Subcutaneous abdominal adipose tissue (tissue), 5 donors: Measurements from ENCODE around the gene DGKG.

Experiments used
- H3K27ac ChIP-seq: one replicate; pipeline ENCODE4 v1.7.0; 2013; ENCODE audit warnings: low read depth, mild to moderate bottlenecking, inconsistent platforms, low read length, moderate library complexity
- H3K27me3 ChIP-seq, 5 donors: one replicate each; pipeline ENCODE4 v1.7.0; 2013; ENCODE audit warnings: low read length in 5 of 5, inconsistent platforms in 1 of 5; ENCODE audit not compliant: control insufficient read depth in 5 of 5, insufficient read depth in 4 of 5
- H3K36me3 ChIP-seq, 5 donors: one replicate each; pipeline ENCODE4 v1.7.0; 2013; ENCODE audit warnings: low read length in 5 of 5; ENCODE audit not compliant: control insufficient read depth in 5 of 5, insufficient read depth in 5 of 5
- H3K4me1 ChIP-seq, 5 donors: one replicate each; pipeline ENCODE4 v1.7.0; 2013; ENCODE audit warnings: low read length in 5 of 5, mild to moderate bottlenecking in 3 of 5, moderate library complexity in 1 of 5; ENCODE audit not compliant: control insufficient read depth in 5 of 5, insufficient read depth in 5 of 5
- H3K4me3 ChIP-seq, 5 donors: one replicate each; pipeline ENCODE4 v1.7.0; 2013; ENCODE audit warnings: low read length in 5 of 5, low read depth in 1 of 5
- H3K9ac ChIP-seq, 5 donors: one replicate each; pipeline ENCODE4 v1.7.0; 2013; ENCODE audit warnings: low read length in 5 of 5, mild to moderate bottlenecking in 4 of 5, moderate library complexity in 3 of 5
- H3K9me3 ChIP-seq, 5 donors: one replicate each; pipeline ENCODE4 v1.7.0; 2013; ENCODE audit warnings: low read length in 5 of 5; ENCODE audit not compliant: control insufficient read depth in 5 of 5
- donor health status: healthy.
- donor health status: healthy.
- donor health status: healthy.
- donor health status: healthy.
- donor health status: healthy.

Gene DGKG

GRCh38 chr3:186307594-186308221 is 54.3 kb downstream of the DGKG start:
- H3K9me3 ChIP-seq = no peaks in the 10 kb centered on the region
- peaks cover 0 to 13% (median 5%) of the 10 kb centered on the region in 5 donors for H3K27me3 ChIP-seq
- H3K4me1 ChIP-seq = no peaks in the 10 kb centered on the region
- H3K4me3 ChIP-seq = no peak overlapping the region
- no peak overlapping the region for H3K9ac ChIP-seq
- no peaks in the 10 kb centered on the region for H3K36me3 ChIP-seq
- H3K27ac ChIP-seq = no peak overlapping the region

- H3K27me3 ChIP-seq = peaks cover 0 to 15% (median 5%) of the 10 kb centered on the region in 5 donors
- no peaks in the 10 kb centered on the region for H3K9me3 ChIP-seq
- H3K4me1 ChIP-seq = no peaks in the 10 kb centered on the region
- no peak overlapping the region for H3K9ac ChIP-seq
- no peak overlapping the region for H3K27ac ChIP-seq
- no peaks in the 10 kb centered on the region for H3K36me3 ChIP-seq
- no peak overlapping the region for H3K4me3 ChIP-seq
Observed at GRCh38 chr3:186305286-186305685, 56.7 kb downstream of the DGKG start.

DNA sequence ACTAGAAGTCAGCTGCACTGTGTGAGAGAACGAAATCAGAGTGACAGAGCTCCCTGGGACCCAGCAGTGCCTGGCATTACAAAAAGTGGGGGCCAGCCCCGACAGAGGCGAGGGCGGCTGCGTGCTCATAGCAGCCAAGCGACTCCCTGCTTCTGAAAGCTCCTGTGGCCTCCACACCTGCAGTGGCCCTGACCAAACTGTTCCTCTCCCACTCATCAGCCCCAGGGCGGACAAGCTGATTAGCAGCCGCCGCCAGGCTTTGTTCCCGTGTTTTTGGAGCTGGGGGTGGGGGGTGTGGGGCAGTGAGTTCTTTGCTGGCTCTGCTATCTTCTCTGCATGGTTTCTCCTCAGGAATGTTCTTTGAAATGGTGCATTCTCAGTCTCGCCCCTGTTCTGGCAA is 58.1 kb downstream of the DGKG start:
- no peaks in the 10 kb centered on the region for H3K36me3 ChIP-seq
- no peak overlapping the region for H3K27ac ChIP-seq
- H3K4me1 ChIP-seq = no peaks in the 10 kb centered on the region
- peaks cover 0 to 15% (median 5%) of the 10 kb centered on the region in 5 donors for H3K27me3 ChIP-seq
- no peaks in the 10 kb centered on the region for H3K9me3 ChIP-seq
- no peak overlapping the region for H3K9ac ChIP-seq
- H3K4me3 ChIP-seq = no peak overlapping the region

DNA sequence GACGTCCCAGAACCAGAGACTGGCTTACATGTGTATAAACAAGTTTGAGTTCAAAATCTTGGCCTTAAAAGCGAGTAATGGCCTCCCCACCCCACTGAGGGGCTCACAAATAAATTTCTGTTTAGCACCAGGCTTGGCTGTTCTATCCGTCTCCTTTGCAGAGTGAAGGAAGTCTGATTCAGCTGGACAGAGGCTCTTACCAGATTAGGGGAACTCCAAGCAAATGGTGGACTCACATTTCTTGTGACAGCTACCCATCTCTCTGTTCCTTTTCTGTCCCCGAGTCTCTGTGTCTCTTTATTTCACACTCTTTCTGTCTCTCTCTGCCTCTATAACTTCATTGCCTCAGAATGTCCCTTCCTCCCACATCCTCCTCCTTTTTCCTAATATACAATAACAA is 62.7 kb downstream of the DGKG start:
- Histone ChIP-seq H3K9ac (no peak overlapping the region), H3K27ac (no peak overlapping the region)

GRCh38 chr3:186298876-186299275 is 63.2 kb downstream of the DGKG start:
- Histone ChIP-seq H3K27me3 (peaks cover 0 to 11% (median 0%) of the 10 kb centered on the region in 5 donors), H3K9me3 (no peaks in the 10 kb centered on the region), H3K4me3 (no peak overlapping the region), H3K9ac (no peak overlapping the region), H3K36me3 (no peaks in the 10 kb centered on the region), H3K4me1 (no peaks in the 10 kb centered on the region), H3K27ac (no peak overlapping the region)

More for the DNA sequence above, 62.7 kb downstream of the DGKG start:
- H3K4me3 ChIP-seq = no peak overlapping the region
- H3K4me1 ChIP-seq = no peaks in the 10 kb centered on the region
- no peaks in the 10 kb centered on the region for H3K36me3 ChIP-seq
- peaks cover 0 to 15% (median 0%) of the 10 kb centered on the region in 5 donors for H3K27me3 ChIP-seq
- no peaks in the 10 kb centered on the region for H3K9me3 ChIP-seq

- no peaks in the 10 kb centered on the region for H3K27me3 ChIP-seq
- peaks cover 0 to 5% (median 0%) of the 10 kb centered on the region in 5 donors for H3K4me1 ChIP-seq
- H3K4me3 ChIP-seq = no peak overlapping the region
- H3K27ac ChIP-seq = no peak overlapping the region
- H3K9ac ChIP-seq = no peak overlapping the region
- H3K36me3 ChIP-seq = no peaks in the 10 kb centered on the region
- H3K9me3 ChIP-seq = no peaks in the 10 kb centered on the region
Observed at GRCh38 chr3:186290796-186291195, 71.2 kb downstream of the DGKG start.

- Histone ChIP-seq H3K36me3 (no peaks in the 10 kb centered on the region), H3K9ac (no peak overlapping the region), H3K9me3 (no peaks in the 10 kb centered on the region), H3K27ac (no peak overlapping the region), H3K4me3 (no peak overlapping the region), H3K4me1 (peaks cover 0 to 5% (median 0%) of the 10 kb centered on the region in 5 donors), H3K27me3 (no peaks in the 10 kb centered on the region)
Observed at GRCh38 chr3:186287711-186288110, 74.3 kb downstream of the DGKG start.

DNA sequence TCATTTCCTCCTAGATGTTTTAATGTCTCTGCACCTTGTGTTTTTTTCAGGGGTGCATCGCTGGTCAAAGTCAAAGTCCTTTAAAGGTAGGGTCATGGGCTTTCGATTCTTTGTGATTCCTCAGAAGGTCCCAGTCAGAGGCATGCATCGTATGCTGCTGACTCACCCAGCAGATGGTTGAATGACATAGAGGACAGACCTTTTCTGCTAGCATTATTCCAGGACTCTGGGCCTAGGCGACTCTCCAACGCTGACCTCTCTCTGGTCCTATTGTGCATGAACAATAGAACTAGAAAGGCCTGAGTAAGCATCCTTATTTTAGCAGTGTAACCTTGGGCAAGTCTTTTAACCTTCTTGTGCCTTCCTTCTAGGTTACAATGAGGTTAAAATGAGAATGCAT is 75.9 kb downstream of the DGKG start:
- H3K36me3 ChIP-seq = no peaks in the 10 kb centered on the region
- H3K4me3 ChIP-seq = no peak overlapping the region
- no peak overlapping the region for H3K27ac ChIP-seq
- no peaks in the 10 kb centered on the region for H3K9me3 ChIP-seq
- no peak overlapping the region for H3K9ac ChIP-seq
- peaks cover 0 to 5% (median 0%) of the 10 kb centered on the region in 5 donors for H3K4me1 ChIP-seq
- H3K27me3 ChIP-seq = no peaks in the 10 kb centered on the region

- Histone ChIP-seq H3K27me3 (no peaks in the 10 kb centered on the region), H3K4me1 (peaks cover 0 to 5% (median 0%) of the 10 kb centered on the region in 5 donors), H3K36me3 (no peaks in the 10 kb centered on the region), H3K9ac (no peak overlapping the region), H3K27ac (no peak overlapping the region), H3K4me3 (no peak overlapping the region), H3K9me3 (no peaks in the 10 kb centered on the region)
Observed at GRCh38 chr3:186284661-186285060, 77.4 kb downstream of the DGKG start.

DNA sequence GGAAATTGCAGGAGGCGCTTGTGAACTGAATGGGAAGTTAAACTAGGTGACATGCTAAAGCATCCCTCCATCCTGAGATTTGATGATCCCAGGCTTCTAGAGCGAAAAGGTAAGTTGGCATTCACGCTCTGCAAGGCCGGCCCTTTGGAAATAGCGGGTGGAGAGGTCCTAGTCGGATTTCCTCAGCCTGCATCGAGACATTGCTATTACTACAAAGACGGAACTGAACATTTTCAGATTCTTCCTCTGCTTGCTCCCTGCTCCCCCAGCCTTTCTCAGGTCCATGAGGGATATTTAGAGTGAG is 77.7 kb downstream of the DGKG start:
- H3K4me3 ChIP-seq = no peak overlapping the region
- no peak overlapping the region for H3K27ac ChIP-seq
- H3K36me3 ChIP-seq = no peaks in the 10 kb centered on the region
- no peaks in the 10 kb centered on the region for H3K9me3 ChIP-seq
- H3K4me1 ChIP-seq = peaks cover 0 to 5% (median 0%) of the 10 kb centered on the region in 5 donors
- H3K27me3 ChIP-seq = no peaks in the 10 kb centered on the region
- no peak overlapping the region for H3K9ac ChIP-seq
